Measurements from ENCODE around the gene ERGIC1. TPM values are rescaled to one million over a fixed set of nuclear protein-coding genes. Genes with fewer than 3 reads are reported as not detected.

ERGIC1 gene
- total RNA-seq, 1 donor from 2014 or later = 131 TPM

DNA sequence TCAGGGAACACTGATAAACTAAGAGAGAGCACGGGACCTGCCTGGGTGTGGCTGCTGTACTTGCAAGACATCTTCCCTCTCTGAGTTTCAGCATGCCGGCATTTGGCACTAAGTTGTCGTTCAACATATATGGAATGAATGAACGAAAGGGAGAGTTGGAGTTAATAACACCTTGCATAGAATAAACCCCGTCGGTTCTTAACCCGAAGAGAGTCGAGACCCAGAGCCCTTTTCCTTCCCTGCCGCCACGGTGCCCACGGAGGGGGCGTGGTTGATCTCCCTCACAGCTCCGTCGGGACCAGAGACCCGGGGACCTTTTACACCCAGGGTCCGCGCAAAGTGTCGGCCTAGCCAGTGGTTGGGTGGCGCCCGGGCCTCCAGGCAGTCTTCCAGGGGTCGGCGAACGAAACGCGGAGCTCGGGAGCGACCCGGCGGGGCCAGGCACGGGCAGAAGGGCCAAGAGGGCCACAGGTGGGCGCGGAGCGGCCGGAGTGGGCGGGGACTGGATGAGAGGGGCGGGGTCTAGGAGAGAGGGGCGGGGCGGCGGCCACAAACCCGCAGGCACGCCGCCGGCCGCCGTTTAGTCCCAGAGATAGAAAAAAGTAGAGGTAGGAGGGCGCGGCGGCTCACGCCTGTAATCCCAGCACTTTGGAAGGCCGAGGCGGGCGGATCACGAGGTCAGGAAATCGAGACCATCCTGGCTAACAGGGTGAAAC is 124.4 kb downstream of the ERGIC1 start:
- Mint-ChIP-seq H3K4me3 (ENCODE audit: unreplicated experiment) (peak overlapping the region; percentile 94), H3K4me1 (ENCODE audit: low read depth, unreplicated experiment) (peaks cover 28% of the 10 kb centered on the region), H3K27me3 (ENCODE audit: low read depth, unreplicated experiment) (no peaks in the 10 kb centered on the region), H3K36me3 (ENCODE audit: low read depth, unreplicated experiment) (no peaks in the 10 kb centered on the region), H3K9me3 (ENCODE audit: unreplicated experiment) (no peaks in the 10 kb centered on the region), H3K27ac (ENCODE audit: unreplicated experiment) (peak overlapping the region; percentile 87)
- Histone ChIP-seq H3K4me1 (ENCODE audit: insufficient read depth, low read length) (peaks cover 35% of the 10 kb centered on the region), H3K4me2 (ENCODE audit: low read length) (peak overlapping the region; percentile 100), H3K79me2 (ENCODE audit: insufficient read depth, low read length) (peaks cover 28% of the 10 kb centered on the region), H2AFZ (ENCODE audit: low read depth, low read length) (peak overlapping the region; percentile 55), H3K27me3 (ENCODE audit: insufficient read depth, low read length) (no peaks in the 10 kb centered on the region), H3K27ac (ENCODE audit: low read depth, low read length) (peak overlapping the region; percentile 97), H3K9ac (ENCODE audit: low read length) (peak overlapping the region; percentile 99), H3K9me3 (ENCODE audit: insufficient read depth, low read depth, low read length) (no peaks in the 10 kb centered on the region), H3K36me3 (ENCODE audit: insufficient read depth, low read length) (peaks cover 2% of the 10 kb centered on the region), H4K20me1 (ENCODE audit: insufficient read depth, low read length) (no peaks in the 10 kb centered on the region), H3K4me3 (ENCODE audit: insufficient read depth, low read depth, low read length) (peak overlapping the region; percentile 99)
- DNase-seq (ENCODE audit: low read depth) = no peak
- TF ChIP-seq, protein P1, sequence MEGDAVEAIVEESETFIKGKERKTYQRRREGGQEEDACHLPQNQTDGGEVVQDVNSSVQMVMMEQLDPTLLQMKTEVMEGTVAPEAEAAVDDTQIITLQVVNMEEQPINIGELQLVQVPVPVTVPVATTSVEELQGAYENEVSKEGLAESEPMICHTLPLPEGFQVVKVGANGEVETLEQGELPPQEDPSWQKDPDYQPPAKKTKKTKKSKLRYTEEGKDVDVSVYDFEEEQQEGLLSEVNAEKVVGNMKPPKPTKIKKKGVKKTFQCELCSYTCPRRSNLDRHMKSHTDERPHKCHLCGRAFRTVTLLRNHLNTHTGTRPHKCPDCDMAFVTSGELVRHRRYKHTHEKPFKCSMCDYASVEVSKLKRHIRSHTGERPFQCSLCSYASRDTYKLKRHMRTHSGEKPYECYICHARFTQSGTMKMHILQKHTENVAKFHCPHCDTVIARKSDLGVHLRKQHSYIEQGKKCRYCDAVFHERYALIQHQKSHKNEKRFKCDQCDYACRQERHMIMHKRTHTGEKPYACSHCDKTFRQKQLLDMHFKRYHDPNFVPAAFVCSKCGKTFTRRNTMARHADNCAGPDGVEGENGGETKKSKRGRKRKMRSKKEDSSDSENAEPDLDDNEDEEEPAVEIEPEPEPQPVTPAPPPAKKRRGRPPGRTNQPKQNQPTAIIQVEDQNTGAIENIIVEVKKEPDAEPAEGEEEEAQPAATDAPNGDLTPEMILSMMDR (IDR thresholded peaks at IDR 0.05; ENCODE audit: insufficient read depth, low read depth, low read length) = no peak
- TF ChIP-seq EZH2 (IDR thresholded peaks at IDR 0.05; ENCODE audit: insufficient read depth, low read length) = no peak
- no peak for FAIRE-seq

- peak overlapping the region; percentile 100 for H3K4me2 ChIP-seq (ENCODE audit: low read length)
- peaks cover 22% of the 10 kb centered on the region for H3K4me1 ChIP-seq (ENCODE audit: insufficient read depth, low read length)
- H3K4me3 ChIP-seq (ENCODE audit: insufficient read depth, low read depth, low read length) = peak overlapping the region; percentile 99
- peak overlapping the region; percentile 97 for H3K27ac ChIP-seq (ENCODE audit: low read depth, low read length)
- H3K9me3 ChIP-seq (ENCODE audit: insufficient read depth, low read depth, low read length) = no peaks in the 10 kb centered on the region
- Mint-ChIP-seq H3K27me3 (ENCODE audit: low read depth, unreplicated experiment) (no peaks in the 10 kb centered on the region), H3K4me3 (ENCODE audit: unreplicated experiment) (peak overlapping the region; percentile 94), H3K27ac (ENCODE audit: unreplicated experiment) (peak overlapping the region; percentile 87), H3K4me1 (ENCODE audit: low read depth, unreplicated experiment) (peaks cover 15% of the 10 kb centered on the region), H3K9me3 (ENCODE audit: unreplicated experiment) (no peaks in the 10 kb centered on the region), H3K36me3 (ENCODE audit: low read depth, unreplicated experiment) (peaks cover under 1% of the 10 kb centered on the region)
- FAIRE-seq = no peak
- TF ChIP-seq EZH2 (IDR thresholded peaks at IDR 0.05; ENCODE audit: insufficient read depth, low read length) = no peak
- TF ChIP-seq, protein P1 (IDR thresholded peaks at IDR 0.05; ENCODE audit: insufficient read depth, low read depth, low read length) = no peak
- no peaks in the 10 kb centered on the region for H4K20me1 ChIP-seq (ENCODE audit: insufficient read depth, low read length)
- H3K79me2 ChIP-seq (ENCODE audit: insufficient read depth, low read length) = peaks cover 28% of the 10 kb centered on the region
- H3K36me3 ChIP-seq (ENCODE audit: insufficient read depth, low read length) = peaks cover 2% of the 10 kb centered on the region
- DNase-seq (ENCODE audit: low read depth) = no peak
- no peaks in the 10 kb centered on the region for H3K27me3 ChIP-seq (ENCODE audit: insufficient read depth, low read length)
- peak overlapping the region; percentile 99 for H3K9ac ChIP-seq (ENCODE audit: low read length)
- peak overlapping the region; percentile 68 for H2AFZ ChIP-seq (ENCODE audit: low read depth, low read length)
These were observed 126.1 kb downstream of the ERGIC1 start for GRCh38 chr5:172959824-172960799.

Measured in astrocyte (in vitro differentiated cells and primary cell).